Measurements from ENCODE around the gene PLOD2. TPM values are rescaled to one million over a fixed set of nuclear protein-coding genes. Genes with fewer than 3 reads are reported as not detected.

PLOD2 gene
- total RNA-seq, 3 donors from 2014 or later (not counting 1 experiment from before 2014, with no cell fraction given), result 0.28 to 0.38 TPM; not detected in 1

DNA sequence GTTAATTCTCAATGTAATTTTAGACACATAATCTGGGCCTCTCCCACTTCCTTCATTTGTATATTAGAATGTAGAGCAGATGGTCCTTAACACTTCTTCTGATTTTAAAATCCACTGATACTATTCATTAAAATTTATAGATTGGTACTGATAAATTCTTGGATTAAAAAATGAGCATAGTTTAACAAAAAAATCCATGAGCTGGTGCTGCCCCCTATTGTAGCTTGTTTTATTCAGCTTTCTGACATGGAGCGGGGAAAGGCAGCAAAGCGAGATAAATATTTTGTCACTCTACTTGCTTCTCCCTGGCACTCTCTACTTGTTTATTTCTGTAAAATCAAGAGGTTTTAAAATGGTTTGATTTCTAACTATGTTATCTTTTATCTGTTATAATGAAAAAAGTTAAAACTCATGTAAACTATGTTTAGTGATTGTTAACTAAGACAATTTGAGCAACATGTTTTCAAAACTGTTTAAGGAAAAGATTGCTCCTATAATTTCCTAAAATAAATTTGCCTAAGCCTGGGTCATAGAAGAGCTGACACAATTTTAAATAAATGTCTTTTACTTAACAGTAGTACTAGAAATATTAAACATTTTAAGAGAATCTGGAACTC, 26.5 kb upstream of the PLOD2 start:
- no peaks in the 10 kb centered on the region for H3K9me3 ChIP-seq (ENCODE audit: control insufficient read depth, insufficient read depth, low read length)
- no peak for ATAC-seq
- H3K36me3 ChIP-seq (ENCODE audit: control insufficient read depth, insufficient read depth, low read length), result no peaks in the 10 kb centered on the region
- Mint-ChIP-seq H3K27ac (no peak overlapping the region), H3K4me1 (peaks cover 0 to 5% of the 10 kb centered on the region in 2 donors), H3K4me3 (no peak overlapping the region), H3K27me3 (ENCODE audit: low read depth in 2 of 2) (peaks cover 0 to 2% of the 10 kb centered on the region in 2 donors), H3K36me3 (no peaks in the 10 kb centered on the region), H3K9me3 (no peaks in the 10 kb centered on the region)
- TF ChIP-seq, protein P1, sequence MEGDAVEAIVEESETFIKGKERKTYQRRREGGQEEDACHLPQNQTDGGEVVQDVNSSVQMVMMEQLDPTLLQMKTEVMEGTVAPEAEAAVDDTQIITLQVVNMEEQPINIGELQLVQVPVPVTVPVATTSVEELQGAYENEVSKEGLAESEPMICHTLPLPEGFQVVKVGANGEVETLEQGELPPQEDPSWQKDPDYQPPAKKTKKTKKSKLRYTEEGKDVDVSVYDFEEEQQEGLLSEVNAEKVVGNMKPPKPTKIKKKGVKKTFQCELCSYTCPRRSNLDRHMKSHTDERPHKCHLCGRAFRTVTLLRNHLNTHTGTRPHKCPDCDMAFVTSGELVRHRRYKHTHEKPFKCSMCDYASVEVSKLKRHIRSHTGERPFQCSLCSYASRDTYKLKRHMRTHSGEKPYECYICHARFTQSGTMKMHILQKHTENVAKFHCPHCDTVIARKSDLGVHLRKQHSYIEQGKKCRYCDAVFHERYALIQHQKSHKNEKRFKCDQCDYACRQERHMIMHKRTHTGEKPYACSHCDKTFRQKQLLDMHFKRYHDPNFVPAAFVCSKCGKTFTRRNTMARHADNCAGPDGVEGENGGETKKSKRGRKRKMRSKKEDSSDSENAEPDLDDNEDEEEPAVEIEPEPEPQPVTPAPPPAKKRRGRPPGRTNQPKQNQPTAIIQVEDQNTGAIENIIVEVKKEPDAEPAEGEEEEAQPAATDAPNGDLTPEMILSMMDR (IDR thresholded peaks at IDR 0.05), result no peak
- no peaks in the 10 kb centered on the region for H3K27me3 ChIP-seq (ENCODE audit: control insufficient read depth, insufficient read depth, low read length)
- no peak for DNase-seq
- no peaks in the 10 kb centered on the region for H3K4me1 ChIP-seq (ENCODE audit: control insufficient read depth, insufficient read depth, low read length)
- intact Hi-C loops (cut with micrococcal nuclease), result no loop called here
- H3K4me3 ChIP-seq (ENCODE audit: low read length), result no peak overlapping the region
- no peak overlapping the region for H3K27ac ChIP-seq (ENCODE audit: low read length)
- WGBS (ENCODE audit: insufficient coverage), result 86% methylated on average over 1 of the region's 2 CpGs

DNA sequence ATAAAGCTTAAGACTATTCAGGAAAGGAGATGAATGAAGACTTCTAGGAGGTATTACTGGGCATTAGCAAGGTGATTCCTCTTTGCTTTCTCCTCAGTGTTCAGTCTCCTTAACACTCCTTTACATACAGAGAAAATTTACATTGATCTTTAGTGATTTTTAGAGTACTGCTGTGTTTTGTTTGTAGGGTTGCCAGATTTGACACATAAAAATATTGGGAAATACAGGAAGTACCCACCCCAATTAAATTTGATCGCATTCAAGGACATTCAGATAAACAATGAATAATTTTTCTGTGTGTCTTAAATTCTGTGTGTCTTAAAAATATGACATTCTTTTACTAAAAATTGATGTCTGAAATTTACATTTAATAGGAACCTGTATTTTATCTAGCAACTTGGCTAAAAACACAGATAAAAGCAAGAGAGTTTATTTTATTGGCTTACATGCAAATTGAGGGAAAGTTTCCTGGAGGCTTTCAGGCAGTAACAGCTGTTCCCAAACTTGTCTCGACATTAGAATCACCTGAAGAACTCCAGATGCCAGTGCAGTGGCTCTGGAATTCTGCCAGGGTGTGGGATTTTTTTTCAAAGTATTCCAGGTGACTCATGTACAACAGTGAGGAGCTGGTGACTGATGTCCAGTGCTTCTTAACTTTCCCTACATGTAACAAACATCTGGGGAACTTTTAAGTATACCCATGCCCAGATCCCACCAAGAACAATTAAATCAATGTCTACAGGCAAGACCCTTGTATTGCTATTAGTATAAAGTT, 23.4 kb upstream of the PLOD2 start:
- intact Hi-C loops (cut with micrococcal nuclease), result no loop called here

DNA sequence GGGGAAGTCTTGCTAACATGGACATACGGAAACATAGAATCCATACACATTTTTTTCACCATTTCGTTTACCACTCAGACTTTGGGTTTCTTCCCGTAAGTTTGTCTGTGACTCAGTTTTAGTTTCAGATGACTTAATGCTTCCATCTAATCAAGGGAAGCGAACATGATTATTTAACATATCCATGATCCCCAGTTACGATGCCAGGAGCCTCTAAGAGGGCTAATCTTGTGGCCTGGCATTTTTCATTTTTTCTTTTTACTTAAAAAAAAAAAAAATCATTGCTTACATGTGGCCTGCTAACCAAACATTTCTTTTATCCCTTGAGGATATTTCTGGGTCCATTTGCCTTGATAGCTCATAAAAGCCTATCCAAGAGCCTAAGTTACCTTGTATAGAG, 20.2 kb upstream of the PLOD2 start:
- intact Hi-C loops (cut with micrococcal nuclease), result no loop called here
- H3K36me3 ChIP-seq (ENCODE audit: control insufficient read depth, insufficient read depth, low read length), result no peaks in the 10 kb centered on the region
- H3K4me1 Mint-ChIP-seq, result no peaks in the 10 kb centered on the region
- H3K9me3 ChIP-seq (ENCODE audit: control insufficient read depth, insufficient read depth, low read length), result no peaks in the 10 kb centered on the region
- H3K4me3 Mint-ChIP-seq, result no peak overlapping the region
- no peak overlapping the region for H3K27ac ChIP-seq (ENCODE audit: low read length)
- H3K36me3 Mint-ChIP-seq, result no peaks in the 10 kb centered on the region
- 88% methylated on average over 5 of the region's 5 CpGs for WGBS (ENCODE audit: insufficient coverage)
- no peak overlapping the region for H3K4me3 ChIP-seq (ENCODE audit: low read length)
- no peaks in the 10 kb centered on the region for H3K27me3 ChIP-seq (ENCODE audit: control insufficient read depth, insufficient read depth, low read length)
- TF ChIP-seq, protein P1 (IDR thresholded peaks at IDR 0.05), result no peak
- H3K4me1 ChIP-seq (ENCODE audit: control insufficient read depth, insufficient read depth, low read length), result no peaks in the 10 kb centered on the region
- peaks cover 0 to 3% of the 10 kb centered on the region in 2 donors for H3K27me3 Mint-ChIP-seq (ENCODE audit: low read depth in 2 of 2)
- H3K9me3 Mint-ChIP-seq, result peaks cover 0 to 2% of the 10 kb centered on the region in 2 donors
- H3K27ac Mint-ChIP-seq, result no peak overlapping the region
- no peak for DNase-seq
- no peak for ATAC-seq

More for the DNA sequence above, 23.4 kb upstream of the PLOD2 start:
- Histone ChIP-seq H3K27ac (ENCODE audit: low read length) (no peak overlapping the region), H3K36me3 (ENCODE audit: control insufficient read depth, insufficient read depth, low read length) (no peaks in the 10 kb centered on the region), H3K27me3 (ENCODE audit: control insufficient read depth, insufficient read depth, low read length) (no peaks in the 10 kb centered on the region), H3K4me1 (ENCODE audit: control insufficient read depth, insufficient read depth, low read length) (no peaks in the 10 kb centered on the region), H3K9me3 (ENCODE audit: control insufficient read depth, insufficient read depth, low read length) (no peaks in the 10 kb centered on the region), H3K4me3 (ENCODE audit: low read length) (no peak overlapping the region)
- DNase-seq, result no peak
- ATAC-seq, result no peak
- H3K27ac Mint-ChIP-seq, result no peak overlapping the region
- no peak overlapping the region for H3K4me3 Mint-ChIP-seq
- no peaks in the 10 kb centered on the region for H3K36me3 Mint-ChIP-seq
- peaks cover 0 to under 1% of the 10 kb centered on the region in 2 donors for H3K27me3 Mint-ChIP-seq (ENCODE audit: low read depth in 2 of 2)
- 83% methylated on average over 1 of the region's 2 CpGs for WGBS (ENCODE audit: insufficient coverage)
- TF ChIP-seq, protein P1 (IDR thresholded peaks at IDR 0.05), result no peak
- peaks cover 0 to 2% of the 10 kb centered on the region in 2 donors for H3K9me3 Mint-ChIP-seq
- H3K4me1 Mint-ChIP-seq, result peaks cover 0 to 2% of the 10 kb centered on the region in 2 donors

All from natural killer cell (primary cell).